C4-2B (cell line): ENCODE data around the gene NACA.

ENCODE experiments used
- ZFX ChIP-seq: fragments of 450-650 bp; IDR thresholded peaks from 2 replicates; pipeline ENCODE4 v1.6.1; 2017
- TF ChIP-seq, protein P1 (sequence below): fragments of 450-650 bp; conservative IDR thresholded peaks from 2 replicates; pipeline ENCODE4 v1.5.1; 2017; ENCODE audit warnings: mild to moderate bottlenecking

DNA sequence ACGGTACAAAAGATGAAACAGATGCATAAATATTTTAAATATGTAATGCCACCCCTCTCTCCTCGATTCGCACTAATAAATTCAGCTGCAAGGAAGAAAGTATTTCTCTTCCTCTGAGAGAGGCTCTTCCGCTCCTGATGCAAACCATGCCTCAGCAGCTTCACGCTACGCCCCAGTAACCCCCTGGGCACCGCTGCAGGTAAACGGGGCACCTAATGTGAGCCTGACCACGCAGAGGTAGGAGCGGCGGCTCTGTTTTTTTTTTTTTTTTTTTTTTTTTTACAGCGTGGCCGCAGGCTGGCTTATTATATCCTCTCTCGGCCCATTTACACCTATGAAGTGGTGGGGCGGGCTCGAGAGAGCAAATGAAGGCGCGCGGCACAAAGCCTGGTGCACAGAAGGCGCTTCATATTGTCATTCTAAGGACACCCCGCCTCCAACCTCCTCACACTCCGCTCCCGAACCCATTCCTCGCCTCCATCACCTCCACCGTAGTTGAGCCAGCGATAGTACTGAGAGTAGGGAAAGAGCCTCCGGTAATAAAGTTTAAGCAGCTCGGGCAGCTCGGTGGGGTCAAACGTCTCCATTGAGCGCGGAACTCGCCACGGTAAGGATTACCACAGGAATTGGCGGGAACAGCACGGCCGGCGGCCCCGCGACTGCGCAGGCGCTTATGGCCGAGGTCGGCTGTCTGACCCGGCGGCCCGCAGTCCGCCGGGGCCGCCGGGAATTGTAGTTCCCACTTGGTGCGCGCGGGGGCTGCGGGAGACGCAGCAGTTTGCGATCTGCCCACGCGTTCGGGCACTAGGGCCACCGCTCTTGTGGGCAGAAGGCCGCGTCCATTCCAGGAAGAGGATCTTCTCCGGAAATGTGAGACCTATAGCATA is 26.9 kb upstream of the NACA start, which contains the start of gene PRIM1:
- TF ChIP-seq, protein P1, sequence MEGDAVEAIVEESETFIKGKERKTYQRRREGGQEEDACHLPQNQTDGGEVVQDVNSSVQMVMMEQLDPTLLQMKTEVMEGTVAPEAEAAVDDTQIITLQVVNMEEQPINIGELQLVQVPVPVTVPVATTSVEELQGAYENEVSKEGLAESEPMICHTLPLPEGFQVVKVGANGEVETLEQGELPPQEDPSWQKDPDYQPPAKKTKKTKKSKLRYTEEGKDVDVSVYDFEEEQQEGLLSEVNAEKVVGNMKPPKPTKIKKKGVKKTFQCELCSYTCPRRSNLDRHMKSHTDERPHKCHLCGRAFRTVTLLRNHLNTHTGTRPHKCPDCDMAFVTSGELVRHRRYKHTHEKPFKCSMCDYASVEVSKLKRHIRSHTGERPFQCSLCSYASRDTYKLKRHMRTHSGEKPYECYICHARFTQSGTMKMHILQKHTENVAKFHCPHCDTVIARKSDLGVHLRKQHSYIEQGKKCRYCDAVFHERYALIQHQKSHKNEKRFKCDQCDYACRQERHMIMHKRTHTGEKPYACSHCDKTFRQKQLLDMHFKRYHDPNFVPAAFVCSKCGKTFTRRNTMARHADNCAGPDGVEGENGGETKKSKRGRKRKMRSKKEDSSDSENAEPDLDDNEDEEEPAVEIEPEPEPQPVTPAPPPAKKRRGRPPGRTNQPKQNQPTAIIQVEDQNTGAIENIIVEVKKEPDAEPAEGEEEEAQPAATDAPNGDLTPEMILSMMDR = no peak
- TF ChIP-seq ZFX = no peak
